ENCODE results near the gene GPX2.

The GPX2 gene

DNA sequence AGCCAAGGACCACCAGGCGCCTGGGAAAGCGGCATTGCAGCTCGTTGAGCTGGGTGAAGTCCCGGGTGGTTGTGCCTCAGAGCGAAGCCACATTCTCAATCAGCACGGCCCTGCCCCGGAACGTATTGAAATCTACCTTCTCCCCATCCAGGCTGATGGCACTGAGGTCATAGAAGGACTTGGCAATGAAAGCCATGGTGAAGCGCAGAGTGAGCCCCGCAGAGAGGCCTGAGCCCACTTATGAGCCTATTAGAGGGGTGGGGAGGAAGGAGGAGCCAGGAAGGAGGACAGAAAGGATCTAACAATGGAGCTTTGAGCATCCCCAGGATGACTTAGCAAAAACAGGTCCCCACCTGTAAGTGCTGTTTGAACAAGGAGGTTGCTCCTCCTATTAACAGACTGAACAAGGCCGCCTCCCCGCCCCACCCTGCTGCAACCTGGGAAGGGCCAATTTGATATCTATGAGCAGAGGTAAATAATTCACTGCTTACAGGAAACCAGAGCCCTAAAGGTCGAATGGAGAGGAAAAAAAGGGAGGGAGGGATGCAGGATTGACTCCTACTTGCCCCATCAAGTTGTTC lies at the start of gene GPX2:
Gene GPX2 (minus strand): TSS at position 215 of the 581 bp plus-strand sequence. CDS start 19 bp downstream, at position 196.
- DNase-seq (ENCODE audit: low read depth in 2 of 2) = no peak

DNA sequence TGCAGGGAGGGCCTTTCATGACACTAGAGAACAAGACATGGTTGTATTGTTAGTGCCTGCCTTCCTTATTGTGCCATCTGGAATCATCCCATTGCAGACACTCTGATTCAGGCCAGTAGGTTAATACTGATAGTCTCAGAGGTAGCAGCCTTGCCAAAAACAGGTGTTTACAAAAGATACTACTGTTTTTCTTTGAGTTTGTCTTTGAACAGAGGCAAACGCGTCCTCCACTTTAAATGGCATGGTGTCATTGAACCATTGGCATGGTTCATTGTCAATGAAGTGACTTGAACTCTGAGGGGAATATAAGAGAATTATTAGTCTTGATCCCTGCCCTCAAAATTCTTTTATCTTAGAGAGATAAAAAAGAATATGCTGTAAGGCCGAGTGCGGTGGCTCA lies 48.4 kb upstream of the GPX2 start:
- DNase-seq (ENCODE audit: low read depth in 2 of 2) = no peak

DNA sequence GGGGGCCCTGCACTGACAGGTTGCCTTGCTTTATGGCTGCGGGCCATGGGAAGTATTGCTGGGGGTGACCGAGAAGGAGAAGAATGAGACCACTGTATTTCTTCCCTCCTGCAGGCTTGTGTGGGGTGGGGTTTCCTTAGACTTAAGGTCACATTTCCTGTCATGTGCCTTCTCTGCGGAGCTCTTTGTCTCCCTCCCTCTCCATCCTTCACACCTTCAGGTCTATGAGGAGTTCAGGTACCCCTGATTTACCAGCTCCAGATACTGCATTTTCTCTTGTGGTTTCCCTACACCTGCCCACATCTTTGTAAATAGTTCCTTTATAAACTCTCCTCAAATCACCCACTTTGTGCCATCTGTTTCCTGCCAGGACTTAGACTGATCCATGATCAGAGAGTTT lies 47.8 kb upstream of the GPX2 start:
- no peak for DNase-seq (ENCODE audit: low read depth in 2 of 2)

DNA sequence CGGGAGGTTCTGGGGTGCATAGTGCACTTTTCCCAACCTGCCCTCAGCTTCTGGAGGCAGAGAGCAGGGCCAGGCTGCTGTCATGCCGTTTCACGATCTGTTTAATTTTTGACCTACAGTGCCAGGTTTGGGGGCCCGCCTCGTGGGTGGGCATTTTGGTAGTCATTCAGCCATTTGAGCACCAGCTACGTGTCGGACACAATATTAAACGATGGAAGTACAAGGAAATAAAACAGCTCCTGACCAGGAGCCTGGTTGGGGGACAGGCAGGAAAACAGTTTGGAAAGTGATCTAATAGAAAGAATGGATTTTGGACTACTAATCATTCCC lies 44.9 kb upstream of the GPX2 start:
- DNase-seq (ENCODE audit: low read depth in 2 of 2) = no peak

DNA sequence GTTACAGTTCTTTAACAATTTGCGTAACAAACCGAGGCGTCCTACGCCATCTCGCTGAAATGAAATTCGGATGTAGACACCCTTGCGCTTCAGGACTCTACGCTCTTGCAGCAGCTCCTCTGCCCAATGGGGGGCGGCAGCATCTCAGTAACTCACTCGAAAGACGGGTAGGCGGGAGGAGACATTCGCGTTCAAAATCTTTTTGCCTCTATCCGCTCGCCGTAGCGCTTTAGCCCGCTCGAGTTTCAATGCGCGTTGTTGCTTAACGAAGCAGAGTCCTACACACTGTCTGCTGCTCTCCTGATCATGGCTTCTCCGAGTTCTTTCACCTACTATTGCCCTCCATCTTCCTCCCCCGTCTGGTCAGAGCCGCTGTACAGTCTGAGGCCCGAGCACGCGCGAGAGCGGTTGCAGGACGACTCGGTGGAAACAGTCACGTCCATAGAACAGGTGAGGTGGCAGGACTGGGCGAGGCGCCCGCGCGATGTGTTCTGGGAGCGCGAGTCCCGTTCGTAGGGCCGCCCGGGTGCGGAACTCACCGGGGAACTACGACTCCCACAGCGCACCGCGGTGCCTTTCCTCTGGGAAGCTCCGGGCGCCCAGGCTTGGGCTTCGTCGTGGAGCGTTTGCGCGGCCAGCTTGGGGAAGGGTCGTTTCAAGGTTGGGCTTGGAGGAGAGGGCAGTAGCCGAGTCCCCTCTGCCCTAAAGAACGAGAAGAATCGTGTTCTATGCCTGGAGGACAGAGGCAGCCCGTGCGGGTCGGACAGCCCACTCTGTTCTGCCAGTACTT lies 44.3 kb upstream of the GPX2 start, which contains the start of gene FNTB:
Gene FNTB (plus strand): TSS at position 248 of the 790 bp plus-strand sequence. CDS start 59 bp downstream, at position 307.
- DNase-seq (ENCODE audit: low read depth in 2 of 2) = peak; percentile 83

DNA sequence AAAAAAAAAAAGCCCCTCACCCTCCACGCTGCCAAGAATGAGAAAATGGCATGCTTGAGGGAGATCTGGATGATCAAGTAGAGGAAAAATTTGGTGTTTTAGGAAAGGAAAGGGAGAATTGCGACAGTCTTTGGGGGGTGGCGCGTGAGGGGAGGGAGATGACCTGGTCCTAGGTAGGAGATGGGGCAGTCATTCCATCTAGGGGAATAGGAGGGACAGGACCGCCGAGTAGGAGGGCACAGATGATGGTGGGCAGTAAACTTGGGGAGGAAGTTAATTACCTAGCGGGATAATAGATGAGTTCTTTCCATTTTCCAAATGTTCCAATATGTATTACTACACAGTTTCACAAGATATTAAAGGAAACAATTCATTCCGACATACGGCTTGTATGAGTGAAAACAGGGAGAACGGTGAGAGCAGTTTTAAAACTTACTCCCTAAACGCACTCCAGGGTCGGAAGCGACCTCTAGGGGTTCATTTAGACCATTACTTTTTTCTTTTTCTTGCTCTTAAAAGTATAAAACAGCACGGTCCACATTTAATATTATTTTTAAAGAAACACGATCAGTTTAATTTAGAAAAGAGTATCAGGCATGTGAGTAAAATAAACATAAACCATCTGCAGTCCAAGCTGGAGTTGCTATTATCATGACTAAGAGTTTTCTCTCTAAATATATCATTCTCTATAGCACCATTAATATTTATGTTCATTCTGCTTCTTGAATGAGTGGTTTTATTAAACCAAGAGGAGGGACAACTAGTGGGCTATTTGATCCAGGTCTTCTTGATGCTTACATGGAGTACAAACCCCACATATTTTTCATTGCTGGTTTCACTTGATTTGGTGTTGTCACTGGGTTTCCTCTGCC lies 41.1 kb upstream of the GPX2 start:
- DNase-seq (ENCODE audit: low read depth in 2 of 2) = no peak

DNA sequence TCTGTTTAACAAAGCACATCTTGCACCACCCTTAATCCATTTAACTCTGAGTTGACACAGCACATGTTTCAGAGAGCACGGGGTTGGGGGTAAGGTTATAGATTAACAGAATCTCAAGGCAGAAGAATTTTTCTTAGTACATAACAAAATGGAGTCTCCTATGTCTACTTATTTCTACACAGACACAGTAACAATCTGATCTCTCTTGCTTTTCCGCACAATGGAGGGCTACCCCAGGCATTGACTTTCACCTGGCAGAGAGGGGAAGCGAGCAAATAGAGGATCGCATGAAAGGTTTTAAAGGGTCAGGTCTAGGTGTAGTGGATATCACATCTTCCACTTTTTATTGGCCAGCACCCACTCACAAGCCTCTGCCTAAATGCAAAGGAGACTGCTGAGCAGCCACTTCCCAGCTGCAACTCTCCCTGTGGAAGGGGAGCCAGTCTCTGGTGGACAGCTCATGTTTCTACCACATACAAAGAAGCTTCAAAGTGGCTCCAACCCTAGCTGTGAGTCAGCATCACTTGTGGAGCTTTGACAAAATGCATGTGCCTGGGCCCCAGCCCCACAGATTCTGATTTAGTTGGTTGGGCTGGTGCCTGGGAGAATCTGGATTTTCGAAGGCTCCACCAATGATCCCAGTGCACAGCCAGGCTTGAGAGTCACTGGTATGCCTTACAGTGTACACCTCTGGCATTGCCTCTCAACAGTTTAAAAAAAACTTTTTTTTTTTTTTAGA lies 37.0 kb upstream of the GPX2 start:
- no peak for DNase-seq (ENCODE audit: low read depth in 2 of 2)

DNA sequence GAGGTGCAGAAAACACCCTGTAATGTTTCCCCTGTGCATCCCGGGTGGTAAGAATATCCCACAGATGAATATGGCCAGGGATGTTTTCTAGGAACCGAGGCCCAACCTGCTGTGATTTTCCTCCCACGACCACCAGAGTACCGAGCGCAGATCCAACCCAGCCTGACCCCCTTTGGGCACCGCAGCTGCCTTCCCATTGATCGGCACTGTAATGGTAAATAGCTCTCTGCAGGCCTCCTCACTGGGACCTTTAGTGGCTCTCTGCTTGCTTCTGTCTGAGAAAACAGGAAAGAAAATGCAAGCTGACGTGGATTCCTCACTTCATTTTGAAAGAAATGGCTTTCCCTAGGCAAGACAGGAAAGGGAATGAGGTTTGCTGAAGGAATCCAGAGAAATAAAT lies 32.0 kb upstream of the GPX2 start:
- DNase-seq (ENCODE audit: low read depth in 2 of 2) = no peak

DNA sequence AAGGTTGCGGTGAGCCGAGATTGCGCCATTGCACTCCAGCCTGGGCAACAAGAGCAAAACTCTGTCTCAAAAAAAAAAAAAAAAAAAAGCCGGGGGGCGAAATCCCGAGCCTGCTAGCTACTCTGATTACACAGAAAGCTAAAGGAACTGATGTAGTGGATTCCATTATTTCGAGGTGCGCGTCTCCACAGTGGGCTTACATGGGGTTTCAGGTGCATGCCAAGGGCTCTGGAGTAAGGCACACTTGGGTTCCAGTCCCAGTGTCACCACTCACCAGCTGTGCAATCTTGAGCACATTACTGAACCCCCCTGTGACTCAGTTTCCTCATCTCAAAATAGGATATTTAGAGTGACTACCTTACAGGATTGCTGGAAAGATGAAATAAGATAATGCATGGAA lies 31.3 kb upstream of the GPX2 start:
- no peak for DNase-seq (ENCODE audit: low read depth in 2 of 2)

DNA sequence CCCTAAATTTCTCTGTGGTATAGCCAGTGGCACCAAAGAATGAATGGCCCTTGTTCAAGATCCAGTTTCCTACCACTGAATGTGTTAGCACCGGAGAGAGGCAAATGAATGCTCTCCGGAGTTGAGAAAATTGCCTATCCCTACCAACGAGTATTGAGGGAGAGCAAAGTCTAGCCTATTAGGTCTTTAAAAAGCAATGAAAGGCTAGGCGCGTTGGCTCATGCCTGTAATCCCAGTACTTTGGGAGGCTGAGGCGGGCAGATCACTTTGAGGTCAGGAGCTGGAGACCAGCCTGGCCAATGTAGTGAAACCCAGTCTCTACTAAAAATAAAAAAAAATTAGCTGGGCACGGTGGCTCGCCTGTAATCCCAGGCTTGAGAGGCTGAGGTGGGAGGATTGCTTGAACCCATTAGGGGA lies 30.5 kb upstream of the GPX2 start:
- no peak for DNase-seq (ENCODE audit: low read depth in 2 of 2)

DNA sequence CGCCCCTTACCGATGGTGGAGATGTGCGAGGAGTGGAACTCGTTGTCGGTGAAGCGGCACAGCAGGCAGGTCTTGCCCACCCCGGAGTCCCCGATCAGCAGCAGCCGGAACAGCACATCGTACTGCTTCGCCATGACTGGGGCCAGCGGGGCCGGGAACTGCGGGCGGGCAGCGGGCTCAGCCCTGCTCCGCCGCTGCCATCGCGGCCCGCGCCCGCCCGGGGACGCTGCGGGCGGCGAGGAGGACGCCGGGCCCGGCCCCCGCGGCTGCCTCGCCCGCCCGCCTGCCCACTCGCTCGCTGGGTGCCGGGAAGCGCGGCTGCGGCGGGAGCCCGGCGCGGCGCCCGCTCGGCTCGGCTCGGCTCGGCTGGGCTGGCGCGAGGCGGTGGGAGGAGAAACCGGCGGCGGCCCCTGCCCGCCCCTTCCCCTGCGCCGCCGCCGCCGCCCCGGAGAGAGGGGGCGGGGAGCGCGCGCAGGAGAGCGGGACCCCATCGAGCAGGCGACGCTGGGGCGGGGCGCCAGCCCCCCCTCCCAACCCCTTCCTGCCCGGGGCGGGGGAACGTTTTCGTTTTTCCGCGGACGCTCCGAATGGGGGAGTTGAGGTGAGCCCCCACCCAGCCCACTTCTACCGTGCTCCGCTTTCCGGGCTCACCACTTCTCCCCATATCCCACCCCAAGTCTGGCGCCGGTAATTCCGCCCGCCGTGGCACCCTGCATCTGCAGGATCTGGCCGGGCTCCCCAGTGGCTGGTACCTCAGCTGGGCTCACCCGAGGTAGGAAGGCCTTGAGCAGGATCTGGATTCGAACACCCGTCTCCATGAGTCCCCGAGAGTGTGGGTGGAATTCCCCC lies 29.6 kb upstream of the GPX2 start, which contains the start of gene RAB15:
Gene RAB15 (minus strand): TSS at position 394 of the 849 bp plus-strand sequence. CDS start 260 bp downstream, at position 134.
- no peak for DNase-seq (ENCODE audit: low read depth in 2 of 2)

DNA sequence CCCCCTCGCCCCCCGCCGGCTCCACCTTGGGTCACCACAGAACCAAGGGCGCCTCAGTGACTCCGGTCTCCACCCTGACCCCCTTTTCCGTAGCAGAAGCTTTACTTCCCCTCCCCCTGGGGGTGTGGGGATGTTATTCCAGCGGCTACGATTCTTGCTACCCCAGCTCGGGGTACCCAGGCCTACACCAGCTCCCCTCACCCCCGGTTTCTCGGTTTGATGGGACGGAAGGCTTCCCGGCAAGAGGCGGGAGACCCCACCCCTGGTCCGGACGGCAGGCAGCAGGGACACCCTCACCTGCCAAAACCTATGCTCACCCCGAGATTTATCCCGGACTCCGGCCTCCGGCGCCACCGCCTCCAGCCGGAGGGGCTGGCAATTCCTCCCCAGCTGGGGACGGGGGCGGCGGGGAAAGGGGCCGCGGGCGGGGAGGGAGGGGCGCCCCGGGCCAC lies 29.0 kb upstream of the GPX2 start:
- DNase-seq (ENCODE audit: low read depth in 2 of 2) = no peak

DNA sequence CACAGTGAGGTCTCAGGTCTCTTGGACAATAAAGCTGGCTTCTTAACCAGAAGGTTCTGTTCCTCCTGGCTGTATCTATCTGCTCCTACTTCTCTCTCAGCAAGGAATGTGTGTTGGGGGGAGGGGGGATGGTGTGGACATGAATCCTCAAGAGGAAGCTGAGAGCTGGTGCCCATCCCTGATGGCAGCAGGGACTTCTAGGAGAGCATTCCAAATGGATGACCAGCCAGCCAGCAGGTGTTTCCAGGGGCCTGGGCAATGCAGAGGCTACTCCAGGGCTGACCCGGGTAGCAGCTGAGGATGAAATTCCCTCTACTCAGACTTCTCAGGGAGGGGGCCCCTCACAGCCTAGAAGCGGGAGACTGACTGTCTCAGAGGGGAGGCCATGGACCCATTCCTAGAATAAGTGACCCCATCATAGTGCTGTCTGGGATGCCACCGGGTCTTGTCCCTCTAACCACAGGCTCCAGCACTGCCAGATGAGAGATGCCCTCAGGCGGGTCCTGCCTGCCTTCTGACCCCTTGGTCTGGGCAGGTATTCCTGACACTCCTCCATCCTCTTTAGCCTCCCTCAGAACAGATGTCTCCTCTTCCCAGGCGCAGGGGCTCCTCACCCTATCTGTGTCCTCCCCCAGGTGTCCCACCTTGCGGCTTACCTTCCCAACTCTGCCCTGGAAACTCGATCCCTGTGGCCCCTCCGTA lies 28.4 kb upstream of the GPX2 start:
- DNase-seq (ENCODE audit: low read depth in 2 of 2) = no peak

DNA sequence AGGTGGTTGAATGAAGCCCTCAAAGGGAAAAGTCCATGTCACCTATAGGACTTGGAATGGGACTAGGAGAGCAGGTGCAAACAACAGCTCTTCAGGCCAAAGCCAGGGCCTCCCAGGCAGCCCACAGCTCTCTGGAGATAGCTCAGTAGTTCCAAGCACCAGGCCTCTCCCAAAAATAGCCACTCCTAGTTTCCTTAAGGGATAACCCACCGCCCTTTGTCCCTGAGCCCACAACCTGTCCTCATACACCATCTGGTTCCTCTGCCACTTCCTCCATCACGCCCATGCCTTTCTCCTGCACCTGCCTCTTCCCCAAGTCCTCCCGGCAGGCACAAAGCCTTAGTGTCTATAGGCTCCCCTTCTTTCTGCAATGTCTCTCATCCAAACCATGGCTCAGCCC lies 27.5 kb upstream of the GPX2 start:
- DNase-seq (ENCODE audit: low read depth in 2 of 2) = no peak

DNA sequence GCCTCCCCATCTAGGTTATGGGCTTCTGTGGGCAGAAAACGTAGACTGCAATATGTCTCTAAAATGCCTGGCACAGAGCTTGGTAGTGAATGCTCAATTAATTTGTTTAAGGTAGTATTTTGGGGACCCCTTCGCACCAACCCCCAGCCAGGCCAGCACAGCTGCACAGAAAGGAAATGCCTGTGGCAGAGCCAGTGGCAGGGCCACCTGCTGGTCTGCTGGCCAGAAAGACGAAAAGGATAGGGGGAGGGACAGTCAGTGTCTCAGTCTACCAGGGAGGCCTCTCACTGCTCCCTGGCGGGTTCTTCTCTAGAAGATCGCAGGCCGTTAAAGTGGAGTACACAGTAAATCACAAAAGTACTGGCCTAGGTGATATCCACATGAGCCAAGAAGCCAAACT lies 26.1 kb upstream of the GPX2 start:
- DNase-seq (ENCODE audit: low read depth in 2 of 2) = no peak

DNA sequence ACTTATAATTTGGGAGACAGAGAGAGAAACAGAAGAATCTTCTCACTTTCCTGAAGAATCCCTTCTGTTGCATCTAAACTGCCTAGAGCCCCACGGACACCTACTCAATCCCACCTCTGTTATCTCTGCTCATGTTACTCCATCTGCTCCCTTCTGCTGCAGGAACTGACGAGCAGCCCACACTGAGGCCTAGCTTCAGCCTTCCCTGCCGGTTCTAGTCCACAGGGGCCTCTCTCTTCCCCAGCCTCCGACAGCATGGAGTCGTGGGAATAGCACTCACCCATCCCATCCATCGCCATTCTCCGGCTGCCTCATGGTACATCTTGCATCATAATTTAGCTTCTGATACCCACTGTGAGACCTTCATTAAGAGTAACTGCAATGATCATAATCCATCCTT lies 25.6 kb upstream of the GPX2 start:
- no peak for DNase-seq (ENCODE audit: low read depth in 2 of 2)

DNA sequence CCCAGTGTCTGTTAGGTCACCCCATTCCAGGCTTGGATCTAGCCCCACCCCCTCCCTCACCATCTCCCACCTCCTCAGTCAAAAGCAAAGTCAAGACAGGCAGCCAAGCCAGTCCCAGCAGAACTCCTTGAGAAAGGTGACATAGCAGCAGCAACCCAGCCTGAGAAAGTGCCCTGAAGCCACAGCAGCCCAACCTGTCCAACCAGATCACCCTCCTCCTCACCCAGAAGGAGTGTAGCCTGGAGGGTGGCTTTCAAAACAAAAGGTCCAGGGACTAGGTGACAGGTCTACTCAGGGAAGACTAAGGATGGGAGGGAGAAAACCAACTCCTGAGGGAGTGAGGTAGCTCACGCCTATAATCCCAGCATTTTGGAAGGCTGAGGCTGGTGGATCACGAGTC lies 24.4 kb upstream of the GPX2 start:
- no peak for DNase-seq (ENCODE audit: low read depth in 2 of 2)

DNA sequence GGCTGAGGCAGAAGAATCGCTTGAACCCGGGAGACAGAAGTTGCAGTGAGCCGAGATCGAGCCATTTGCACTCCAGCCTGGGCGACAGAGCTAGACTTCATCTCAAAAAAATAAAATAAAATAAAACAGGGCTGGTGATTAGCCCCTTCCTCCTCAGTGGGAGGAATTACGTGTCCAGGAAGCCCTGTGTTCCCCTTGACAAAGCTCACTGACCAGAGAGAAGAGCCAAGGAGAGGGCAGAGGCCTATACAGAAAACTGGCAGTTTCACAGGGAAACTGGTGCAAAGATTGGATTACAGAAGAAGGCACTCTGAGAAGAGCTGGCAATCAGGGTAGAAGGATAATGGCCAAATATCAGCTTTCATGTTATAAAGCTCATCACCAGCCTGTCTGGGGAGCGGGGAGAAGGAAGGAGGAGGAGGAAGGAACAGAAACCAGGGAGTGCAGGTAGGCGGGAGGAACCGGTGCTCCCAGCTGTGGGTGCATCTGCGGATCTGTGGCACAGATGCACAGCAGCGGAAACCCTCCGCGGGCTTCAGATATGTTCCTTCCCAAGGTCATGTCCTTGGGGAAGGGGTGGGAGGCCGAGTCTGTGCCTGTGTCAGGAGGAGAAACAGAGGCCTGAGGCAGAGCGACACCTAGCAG lies 22.9 kb upstream of the GPX2 start:
- no peak for DNase-seq (ENCODE audit: low read depth in 2 of 2)

DNA sequence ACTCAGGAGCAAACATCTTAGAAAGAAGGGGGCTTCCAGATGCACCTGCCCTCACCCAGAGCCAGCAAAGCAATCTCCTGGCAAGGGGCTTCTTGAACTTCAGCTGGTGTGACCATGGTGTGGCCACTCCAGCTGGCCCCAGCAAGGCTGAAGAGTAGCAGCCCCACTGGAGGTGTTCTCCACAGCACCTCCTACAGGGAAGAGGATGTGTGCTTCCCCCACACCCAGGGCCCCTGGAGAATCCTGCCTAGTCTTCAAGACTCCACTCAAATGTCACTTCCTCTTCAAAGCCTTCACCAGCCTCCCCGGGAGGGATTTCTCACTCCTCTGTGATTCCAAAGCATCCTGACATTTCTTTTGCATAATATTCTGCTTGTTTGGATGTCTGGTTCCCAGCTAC lies 21.1 kb upstream of the GPX2 start:
- no peak for DNase-seq (ENCODE audit: low read depth in 2 of 2)
